NCI-H526 treated with DMSO at 0.1 percent for 48 hours (cell line): ENCODE results near the gene HAVCR1.
"Not testable (repeated sequence)": the region's sequence is repeated elsewhere in the genome, so short reads cannot be mapped to it uniquely, and the experiment has no call there.

ENCODE experiments used
- DNase-seq: peaks from one replicate; lab custom pipeline; 2025; lab: John Stamatoyannopoulos, UW

Gene HAVCR1

DNA sequence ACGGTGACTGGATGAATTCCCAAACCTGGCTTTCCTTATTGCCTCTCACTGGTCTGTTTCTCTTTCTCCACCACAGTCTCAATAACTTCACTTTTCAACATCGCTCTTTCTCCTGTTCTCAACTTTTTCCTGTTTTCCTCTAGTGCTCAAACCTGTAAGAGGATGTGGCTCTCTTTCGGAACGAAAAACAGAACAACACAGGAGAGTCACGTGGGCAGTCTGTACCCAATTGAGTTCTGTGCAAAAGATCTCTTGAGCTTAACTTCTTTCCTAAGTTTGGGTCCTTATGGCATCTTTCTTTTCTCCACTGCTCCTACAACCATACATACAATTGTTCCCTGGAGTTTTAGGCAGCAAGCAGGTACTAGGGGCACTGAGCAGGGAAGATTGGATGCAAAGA, 8.9 kb downstream of the HAVCR1 start:
- DNase-seq, result no peak

DNA sequence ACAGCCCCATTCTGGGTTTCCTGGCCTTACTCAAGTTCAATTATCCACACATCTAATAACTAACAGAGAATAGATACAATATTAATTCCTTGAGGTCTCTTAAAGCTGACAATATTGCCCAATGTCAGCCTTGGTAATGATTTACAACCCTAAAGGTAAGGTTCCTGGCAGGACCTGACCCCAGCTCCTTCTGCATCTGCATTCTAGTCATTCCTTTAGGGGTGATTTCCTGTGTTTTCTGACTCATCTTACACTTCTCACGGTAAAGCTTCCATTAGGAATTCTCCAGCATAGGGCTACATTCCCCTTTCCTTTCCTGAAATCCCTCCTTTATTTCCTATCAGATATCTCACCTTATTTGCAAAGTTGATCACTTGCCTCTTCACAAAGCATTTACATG, 9.3 kb downstream of the HAVCR1 start:
- no peak for DNase-seq

DNA sequence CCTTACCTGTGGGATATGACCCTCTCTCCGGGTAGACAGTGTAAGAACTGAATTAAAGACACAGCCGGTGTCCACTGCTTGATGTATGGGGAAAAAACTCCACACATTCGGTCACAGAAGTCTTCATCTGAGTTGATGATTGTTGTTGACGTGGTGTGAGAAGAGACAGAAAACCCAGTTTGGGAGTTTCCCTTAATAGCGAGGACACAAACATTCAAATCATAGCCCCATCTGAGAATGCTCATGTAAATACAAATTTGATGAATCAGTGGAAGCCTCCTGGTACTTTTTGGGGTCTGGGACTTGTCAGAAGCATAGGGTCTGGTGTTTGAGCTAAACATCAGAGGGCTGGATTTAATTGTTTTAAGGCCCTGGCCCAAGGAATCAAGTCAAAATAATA, 11.0 kb downstream of the HAVCR1 start:
- DNase-seq, result no peak

DNA sequence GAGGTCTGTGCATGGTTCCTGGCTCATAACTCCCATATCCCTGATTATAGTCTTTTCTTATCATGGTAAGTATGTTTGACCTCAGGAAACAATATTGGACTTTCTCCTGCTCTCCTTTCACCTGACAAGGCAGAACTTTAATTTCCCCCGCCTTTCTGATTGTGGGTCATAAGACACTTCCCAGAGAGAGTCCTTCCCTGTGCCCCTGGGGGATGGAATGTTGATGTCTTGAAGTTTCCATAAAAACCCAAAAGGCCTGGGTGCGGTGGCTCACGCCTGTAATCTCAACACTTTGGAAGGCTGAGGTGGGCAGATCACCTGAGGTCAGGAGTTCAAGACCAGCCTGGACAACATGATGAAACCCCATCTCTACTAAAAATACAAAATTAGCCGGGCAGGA, 11.9 kb downstream of the HAVCR1 start:
- not testable (repeated sequence) for DNase-seq

DNA sequence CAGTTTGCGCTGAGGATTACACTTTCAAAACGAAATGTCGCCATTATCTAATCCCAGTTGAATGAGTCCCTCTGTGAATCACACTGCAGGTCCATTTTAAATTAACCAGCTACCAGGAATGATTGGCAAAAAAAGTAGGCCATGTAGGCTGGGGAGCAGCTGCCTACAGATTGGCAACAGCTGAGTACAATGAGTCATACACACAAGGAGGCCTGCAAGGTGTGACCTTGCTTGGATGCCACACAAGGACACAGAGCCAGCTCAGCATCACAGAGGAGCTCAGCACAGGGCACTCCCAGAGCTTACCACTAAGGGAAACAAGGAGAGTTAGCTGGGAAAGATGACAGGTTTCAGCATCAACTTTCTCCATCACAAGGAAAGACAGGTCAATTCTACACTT, 12.9 kb downstream of the HAVCR1 start:
- no peak for DNase-seq

DNA sequence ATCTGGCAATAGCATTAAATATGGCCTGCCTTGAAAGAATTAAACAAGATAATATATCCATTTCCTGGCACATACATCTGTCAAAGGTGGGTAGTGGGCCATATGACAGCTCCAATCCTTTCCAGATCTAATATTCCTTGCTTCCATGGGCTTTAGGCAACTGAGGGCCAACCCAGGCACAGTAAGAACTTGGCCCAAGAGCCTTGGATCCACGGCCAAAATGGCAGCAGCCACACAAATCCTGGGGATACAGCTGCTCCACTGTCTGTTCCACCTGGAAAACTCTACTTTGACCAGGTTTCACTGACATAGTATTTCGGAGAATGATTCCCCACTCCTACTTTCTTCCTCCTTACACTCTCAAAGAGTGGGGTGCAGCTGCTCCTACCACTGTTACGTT, 13.3 kb downstream of the HAVCR1 start:
- DNase-seq, result no peak

DNA sequence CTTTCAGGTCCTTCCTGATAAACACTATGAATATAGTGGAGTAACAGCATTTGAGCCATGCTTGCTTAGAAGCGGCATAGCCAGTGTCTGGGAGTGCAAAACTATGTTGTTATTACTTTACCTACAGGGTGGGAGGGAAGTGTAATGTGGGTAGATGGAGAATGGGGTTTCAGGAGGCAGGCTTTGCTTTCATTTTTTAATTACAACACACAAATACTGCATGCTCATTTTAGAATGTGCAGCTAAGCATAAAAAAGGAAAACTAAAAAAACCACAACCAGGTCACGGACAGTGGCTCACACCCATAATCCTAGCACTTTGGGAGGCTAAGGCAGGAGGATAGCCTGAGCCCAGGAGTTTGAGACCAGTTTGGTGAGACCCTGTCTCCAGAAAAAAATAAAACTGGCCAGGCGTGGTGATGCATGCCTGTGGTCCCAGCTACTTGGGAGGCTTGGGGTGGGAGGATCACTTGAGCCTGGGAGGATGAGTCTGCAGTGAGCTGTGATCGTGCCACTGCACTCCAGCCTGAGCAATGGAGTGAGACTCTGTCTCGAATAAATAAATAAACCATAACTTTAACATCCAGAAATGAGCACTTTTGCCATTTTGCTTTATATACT, 20.2 kb downstream of the HAVCR1 start:
- no peak for DNase-seq

DNA sequence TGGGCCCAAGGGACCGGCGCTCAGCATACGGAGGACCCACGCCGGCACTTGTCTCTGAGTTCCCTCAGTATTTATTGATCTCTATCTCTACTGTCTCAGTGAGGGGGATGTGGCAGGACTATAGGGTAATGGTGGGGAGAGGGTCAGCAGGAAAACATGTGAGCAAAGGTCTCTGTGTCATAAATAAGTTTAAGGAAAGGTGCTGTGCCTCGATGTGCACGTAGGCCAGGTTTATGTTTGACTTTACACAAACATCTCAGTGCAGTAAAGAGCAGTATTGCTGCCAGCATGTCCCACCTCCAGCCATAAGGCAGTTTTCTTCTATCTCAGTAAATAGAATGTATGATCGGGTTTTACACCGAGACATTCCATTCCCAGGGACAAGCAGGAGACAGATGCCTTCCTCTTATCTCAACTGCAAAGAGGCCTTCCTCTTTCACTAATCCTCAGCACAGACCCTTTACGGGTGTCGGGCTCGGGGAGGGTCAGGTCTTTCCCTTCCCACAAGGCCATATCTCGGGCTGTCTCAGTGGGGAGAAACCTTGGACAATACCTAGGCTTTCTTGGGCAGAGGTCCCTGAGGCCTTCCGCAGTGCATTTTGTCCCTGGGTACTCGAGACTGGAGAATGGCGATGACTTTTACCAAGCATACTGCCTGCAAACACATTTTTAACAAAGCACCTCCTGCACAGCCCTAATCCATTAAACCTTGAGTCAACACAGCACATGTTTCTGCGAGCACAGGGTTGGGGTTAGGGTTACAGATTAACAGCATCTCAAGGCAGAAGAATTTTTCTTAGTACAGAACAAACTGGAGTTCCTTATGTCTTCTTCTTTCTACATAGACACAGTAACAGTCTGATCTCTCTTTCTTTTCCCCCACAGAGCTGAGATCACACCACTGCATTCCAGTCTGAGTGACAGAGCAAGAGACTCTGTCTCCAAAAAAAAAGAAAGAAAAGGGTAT, 24.5 kb downstream of the HAVCR1 start:
- DNase-seq, result not testable (repeated sequence)

DNA sequence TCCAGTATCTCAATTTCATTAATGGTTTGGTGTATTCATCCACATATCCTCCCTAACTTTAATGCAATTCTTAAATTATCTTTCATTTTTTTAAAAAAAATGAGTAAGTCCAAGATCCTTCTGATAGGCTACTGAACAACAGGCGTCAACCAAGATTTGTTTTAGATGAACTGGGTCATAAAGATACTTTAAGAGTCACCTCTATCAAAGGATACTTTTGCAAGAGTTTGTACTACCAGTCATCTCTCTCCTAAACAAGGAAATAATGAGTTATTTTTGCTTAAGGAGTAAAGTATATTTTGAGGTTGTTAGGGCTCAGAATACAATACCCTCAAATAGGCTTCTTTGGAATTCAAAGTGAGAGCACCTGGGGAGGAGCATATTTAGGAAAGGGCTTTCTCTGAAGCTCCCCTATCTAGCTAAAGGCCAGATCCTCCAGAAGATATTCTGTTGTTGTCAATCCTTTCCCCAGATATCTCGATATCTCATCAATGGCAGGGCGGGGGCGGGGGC, 25.8 kb downstream of the HAVCR1 start:
- DNase-seq, result no peak

DNA sequence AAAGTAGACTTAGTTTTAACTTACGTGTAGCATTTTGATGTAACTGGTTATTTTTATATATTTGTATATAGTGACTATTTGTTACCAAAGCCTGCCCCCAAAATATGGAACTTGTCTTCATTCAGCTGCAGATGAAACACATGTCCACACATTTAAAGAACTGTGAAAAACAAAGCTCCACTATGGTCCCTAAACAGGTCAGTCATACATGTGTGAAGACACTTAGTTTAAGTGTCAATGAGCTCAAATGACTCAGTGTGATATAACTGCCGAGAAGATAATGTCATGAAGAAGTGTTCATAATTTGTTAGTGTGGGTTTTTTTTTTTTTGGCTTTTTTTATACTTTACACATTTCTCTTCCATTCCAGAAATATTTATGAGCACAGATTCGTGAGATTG, 28.2 kb downstream of the HAVCR1 start:
- DNase-seq, result no peak

DNA sequence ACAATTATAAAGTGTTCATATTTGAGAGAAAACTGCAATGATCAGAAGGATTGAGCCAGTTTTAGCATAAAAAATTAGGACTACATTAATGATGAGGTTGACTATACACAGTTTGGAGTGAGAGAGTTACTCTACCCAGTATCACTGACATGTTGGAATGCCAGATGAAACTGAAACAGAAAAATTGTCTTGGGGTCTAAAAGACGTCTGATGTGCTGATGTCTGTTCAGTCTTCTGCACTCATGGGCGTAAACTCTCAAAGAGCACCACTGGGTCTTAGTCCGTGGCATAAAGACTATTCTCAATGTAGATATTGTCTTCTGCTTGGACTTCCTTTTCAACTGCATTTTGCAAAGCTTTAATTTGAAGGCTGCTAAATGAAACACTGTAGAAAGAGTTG, 29.5 kb downstream of the HAVCR1 start:
- no peak for DNase-seq

DNA sequence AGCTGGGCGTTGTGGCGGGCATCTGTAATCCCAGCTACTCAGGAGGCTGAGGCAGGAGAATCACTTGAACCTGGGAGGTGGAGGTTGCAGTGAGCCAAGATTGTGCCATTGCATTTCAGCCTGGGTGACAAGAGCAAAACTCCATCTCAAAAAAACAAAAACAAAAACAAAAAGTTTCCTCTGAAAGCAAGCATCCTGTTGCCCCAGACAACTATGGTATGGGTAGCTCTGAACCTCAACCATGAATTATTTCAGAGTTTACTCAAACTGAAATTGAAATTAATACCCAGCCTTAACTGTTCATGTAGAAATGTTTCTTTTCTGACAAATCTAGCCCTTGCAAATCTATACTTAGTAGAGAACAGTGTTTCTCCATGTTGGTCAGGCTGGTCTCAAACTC, 31.3 kb downstream of the HAVCR1 start:
- not testable (repeated sequence) for DNase-seq

DNA sequence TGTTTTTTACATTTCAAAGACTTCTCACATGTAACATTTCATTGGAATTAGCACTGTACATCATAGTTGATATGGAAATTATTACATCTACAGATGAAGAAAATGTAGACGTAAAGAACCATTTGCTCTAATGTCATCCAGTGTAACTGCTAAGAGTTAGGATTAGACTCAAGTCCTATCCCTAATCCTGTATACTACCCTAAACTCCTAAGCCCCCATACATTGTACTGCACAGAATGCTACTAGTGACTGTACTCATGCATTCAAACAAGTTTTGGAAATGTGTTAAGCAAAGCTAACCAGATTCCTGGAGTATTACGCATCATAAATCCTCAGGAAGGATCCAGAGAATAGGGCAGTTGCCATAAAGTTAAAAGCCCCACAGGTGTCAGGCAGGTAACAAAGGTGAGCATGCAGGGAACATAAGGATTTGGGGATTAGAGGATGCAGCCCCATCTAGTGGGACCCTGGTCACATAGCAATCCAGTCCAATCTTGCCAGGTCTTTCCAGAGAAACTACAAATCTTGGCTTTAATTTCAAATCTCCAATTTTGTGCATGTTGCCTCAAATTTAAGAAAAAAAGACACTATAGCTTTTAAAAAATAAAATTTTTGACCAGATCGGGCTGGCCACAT, 32.0 kb downstream of the HAVCR1 start:
- peak; percentile 13 for DNase-seq

DNA sequence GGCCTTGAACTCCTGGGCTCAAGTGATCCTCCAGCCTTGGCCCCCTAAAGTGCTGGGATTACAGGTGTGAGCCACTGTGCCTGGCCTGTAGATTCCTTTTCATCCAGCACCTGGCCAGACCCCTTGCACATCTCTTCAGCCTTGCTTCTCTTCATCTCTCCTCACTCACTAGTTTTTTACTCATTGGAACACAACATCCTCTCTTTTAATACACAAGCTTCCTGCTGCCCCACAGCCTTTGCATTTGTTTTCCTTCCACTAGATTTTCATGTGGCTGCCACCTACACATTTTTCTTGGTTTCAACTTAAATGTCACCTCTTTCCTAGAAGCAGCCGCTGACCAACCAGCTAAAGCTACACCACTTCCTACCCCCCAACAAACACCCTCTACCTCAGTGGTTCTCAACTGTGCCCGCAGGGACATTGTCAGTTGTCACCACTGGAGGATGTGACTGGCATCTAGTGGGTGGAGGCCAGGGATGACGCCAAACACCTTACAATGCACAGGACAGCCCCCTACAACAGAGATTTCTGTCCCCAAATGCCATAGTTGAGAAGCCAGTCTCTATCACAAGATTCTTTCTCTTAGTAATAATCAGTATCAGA, 33.7 kb downstream of the HAVCR1 start:
- DNase-seq, result no peak

DNA sequence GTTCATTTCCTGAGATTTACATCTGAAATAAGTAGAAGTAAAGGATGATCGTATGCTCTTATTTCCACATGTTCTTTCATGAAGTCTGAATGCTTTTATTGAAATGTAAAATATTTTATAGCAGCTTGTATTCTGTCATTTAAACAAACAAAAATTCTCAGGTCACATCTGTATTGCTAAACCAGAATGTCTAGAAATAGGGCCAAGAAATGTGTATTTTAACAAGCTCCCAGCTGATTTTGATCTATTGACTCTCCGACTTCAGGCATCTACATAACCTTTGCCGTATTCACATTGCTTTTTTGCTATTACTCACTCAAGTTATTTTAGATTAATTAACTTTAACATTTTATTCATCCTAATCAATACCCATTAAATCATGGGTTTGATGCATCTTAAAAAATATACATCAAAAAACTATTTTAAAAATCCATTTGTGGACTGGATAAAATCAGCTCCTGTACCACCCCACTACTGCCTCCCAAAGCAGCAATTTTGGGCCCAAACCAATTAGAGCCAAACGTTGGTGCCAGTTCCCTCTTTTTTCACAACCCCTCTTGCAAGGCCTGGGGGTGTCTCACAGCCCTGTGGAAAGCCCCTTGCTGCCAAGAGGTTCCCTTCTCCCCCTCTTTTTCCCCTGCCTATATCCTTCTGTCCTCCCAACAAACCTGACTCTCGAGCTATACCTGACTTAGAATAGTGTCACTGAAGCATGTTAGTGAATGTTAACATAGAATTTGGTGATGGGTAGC, 34.5 kb downstream of the HAVCR1 start:
- DNase-seq, result no peak

DNA sequence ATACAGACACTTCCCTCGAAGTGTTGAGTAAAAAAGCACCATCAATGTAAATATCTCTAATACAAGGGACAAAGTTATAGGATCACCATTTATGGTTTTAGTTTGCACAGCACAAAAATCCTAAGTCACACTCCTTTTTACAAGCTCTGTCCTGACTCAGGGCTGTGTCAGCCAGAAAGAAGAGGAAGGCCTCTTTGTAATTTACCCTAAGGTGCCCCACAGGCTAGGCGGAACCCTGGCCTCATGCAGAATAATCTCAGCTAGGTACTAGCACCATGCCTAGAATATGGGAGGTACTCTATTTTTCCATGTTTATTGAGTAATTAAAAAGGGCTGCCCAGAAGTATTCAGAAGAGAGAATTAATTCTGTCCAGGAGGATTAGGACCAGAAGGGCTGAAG, 36.9 kb downstream of the HAVCR1 start:
- no peak for DNase-seq

DNA sequence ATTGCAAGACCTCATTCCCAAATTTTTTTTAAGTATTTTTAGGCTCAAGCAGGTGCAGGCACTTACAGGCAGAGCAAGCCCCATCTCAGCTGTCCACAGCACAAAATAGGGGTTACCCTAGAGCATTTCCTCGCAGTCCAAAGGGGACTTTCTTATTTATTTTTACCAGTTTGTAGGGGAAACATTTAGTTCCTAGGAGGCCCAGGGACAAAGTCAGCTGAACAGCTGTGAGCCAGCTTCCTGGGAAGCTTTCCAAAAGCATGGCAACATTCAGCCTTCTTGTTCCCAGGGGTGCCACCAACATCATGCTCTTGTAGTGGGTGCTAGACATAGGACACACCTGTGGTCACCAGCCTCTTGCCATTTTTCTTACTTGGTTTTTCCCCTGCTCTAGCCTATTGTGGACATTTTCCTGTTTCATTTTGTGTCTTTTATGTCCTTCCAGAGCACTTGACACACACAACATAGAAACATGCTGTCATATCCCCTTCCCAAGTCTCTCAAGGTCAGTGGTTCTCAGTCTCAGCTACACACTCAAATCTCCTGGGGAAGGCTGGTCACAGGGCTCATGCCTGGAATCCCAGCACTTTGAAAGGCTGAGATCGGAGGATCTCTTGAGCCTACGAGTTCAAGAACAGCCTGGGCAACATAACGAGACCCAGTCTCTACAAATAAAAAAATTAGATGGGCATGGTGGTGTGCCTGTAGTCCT, 38.2 kb downstream of the HAVCR1 start:
- no peak for DNase-seq

DNA sequence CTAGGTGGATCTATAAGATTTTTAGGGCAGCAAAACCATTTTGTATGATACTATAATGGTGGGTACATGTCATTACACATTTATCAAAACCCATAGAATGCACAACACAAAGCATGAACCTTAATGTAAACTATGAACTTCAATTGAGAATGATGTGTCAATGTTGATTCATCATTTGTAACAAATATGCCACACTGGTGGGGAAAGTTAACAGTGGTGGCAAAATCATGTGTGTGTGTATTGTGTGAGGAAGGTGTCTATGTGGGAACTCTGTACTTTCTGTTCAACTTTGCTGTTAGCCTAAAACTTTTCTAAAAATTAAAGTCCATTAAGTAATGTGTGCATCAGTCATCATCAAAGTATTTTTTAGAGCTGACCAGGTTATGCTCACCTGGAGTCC, 38.9 kb downstream of the HAVCR1 start:
- DNase-seq, result no peak

DNA sequence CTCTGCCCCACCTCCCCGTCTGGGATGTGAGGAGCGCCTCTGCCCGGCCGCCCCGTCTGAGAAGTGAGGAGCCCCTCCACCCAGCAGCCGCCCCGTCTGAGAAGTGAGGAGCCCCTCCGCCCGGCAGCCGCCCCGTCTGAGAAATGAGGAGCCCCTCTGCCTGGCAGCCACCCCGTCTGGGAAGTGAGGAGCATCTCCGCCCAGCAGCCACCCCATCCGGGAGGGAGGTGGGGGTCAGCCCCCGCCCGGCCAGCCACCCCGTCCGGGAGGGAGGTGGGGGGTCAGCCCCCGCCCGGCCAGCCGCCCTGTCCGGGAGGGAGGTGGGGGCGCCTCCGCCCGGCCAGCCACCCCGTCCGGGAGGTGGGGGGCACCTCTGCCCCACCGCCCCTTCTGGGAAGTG, 44.8 kb downstream of the HAVCR1 start:
- DNase-seq, result not testable (repeated sequence)

DNA sequence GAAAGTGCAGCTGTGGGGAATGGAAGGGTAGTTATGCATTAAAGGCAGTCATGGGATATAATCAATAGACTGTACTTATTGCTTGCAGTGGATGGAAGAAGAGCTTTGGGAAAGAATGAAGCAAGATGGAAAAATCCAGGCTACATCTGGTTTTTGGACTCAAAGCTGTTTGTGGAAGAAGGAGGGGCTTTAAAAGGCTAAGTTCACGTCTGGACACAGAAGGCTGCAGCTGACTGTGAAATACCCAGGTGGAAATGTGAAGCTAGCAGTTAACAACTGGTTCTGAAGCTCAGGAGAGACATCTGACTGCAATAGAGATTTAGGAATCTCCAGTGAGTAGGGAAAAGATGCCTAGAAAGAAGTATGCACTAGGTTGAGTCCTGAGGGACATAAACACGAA, 52.7 kb downstream of the HAVCR1 start:
- DNase-seq, result no peak
